SJCRH30 (cell line): ENCODE data around the gene RALGAPB. TPM values are rescaled to one million over a fixed set of nuclear protein-coding genes. Genes with fewer than 3 reads are reported as not detected.
"Not testable (repeated sequence)": the region's sequence is repeated elsewhere in the genome, so short reads cannot be mapped to it uniquely, and the experiment has no call there.

ENCODE experiments used
- DNase-seq, 2 experiments: peaks; one replicate each; pipeline ENCODE4 v3.0.0-alpha.2; 2015 to 2020
- H3K27ac ChIP-seq: fragments of 250-450 bp; sonication (Bioruptor Pico); 2 replicates; pipeline ENCODE4 v1.5.1; 2020; ENCODE audit warnings: mild to moderate bottlenecking, moderate library complexity
- H3K27me3 ChIP-seq: fragments of 250-450 bp; sonication (Bioruptor Pico); 2 replicates; pipeline ENCODE4 v1.5.1; 2020; ENCODE audit warnings: mild to moderate bottlenecking, moderate library complexity
- H3K36me3 ChIP-seq: fragments of 250-450 bp; sonication (Bioruptor Pico); 2 replicates; pipeline ENCODE4 v1.5.1; 2020; ENCODE audit warnings: mild to moderate bottlenecking, moderate library complexity
- H3K4me1 ChIP-seq: fragments of 250-450 bp; sonication (Bioruptor Pico); 2 replicates; pipeline ENCODE4 v1.5.1; 2020; ENCODE audit warnings: mild to moderate bottlenecking, moderate library complexity
- H3K4me3 ChIP-seq: fragments of 250-450 bp; sonication (Bioruptor Pico); 2 replicates; pipeline ENCODE4 v1.5.1; 2020; ENCODE audit warnings: mild to moderate bottlenecking, moderate library complexity
- H3K9me3 ChIP-seq: fragments of 250-450 bp; sonication (Bioruptor Pico); replicated peaks from 2 replicates; pipeline ENCODE4 v1.5.1; 2020; ENCODE audit warnings: mild to moderate bottlenecking, moderate library complexity
- total RNA-seq: library from RNA; depleted of rRNA; stranded (reverse); fragments of >200 nt; shearing (Covaris generic); gene quantifications from 2 replicates; pipeline ENCODE4 v1.2.3, GENCODE V29; 2014

Gene RALGAPB
- total RNA-seq, 1 experiment from 2014 or later, result 51.5 TPM

GRCh38 chr20:38497246-38497935 is 24.7 kb downstream of the RALGAPB start:
- no peak for DNase-seq
- no peaks in the 10 kb centered on the region for H3K9me3 ChIP-seq
- peaks cover 72% of the 10 kb centered on the region for H3K36me3 ChIP-seq
- no peaks in the 10 kb centered on the region for H3K27me3 ChIP-seq
- H3K4me3 ChIP-seq, result no peak overlapping the region
- no peaks in the 10 kb centered on the region for H3K4me1 ChIP-seq
- H3K27ac ChIP-seq, result no peak overlapping the region

DNA sequence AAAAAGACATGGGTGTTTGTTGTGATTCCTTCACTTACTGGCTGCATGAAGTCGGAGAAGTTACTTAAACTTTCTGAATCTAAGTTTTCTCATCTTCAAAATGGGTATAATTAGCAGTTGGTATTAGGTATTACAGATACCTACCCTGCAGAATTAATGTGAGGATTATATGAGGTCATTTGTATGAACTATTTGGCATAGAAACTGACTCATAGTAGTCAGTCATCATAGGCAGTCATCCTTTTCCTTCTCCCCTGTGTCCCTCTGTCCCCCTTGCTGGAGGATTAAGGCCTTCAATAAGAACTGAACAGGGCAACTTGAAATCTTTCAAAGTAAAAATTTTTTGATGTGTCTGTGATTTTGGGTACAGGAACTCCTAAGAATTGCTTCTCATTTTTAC is 26.3 kb downstream of the RALGAPB start:
- no peak overlapping the region for H3K27ac ChIP-seq
- no peaks in the 10 kb centered on the region for H3K27me3 ChIP-seq
- DNase-seq, result no peak
- no peak overlapping the region for H3K4me3 ChIP-seq
- H3K9me3 ChIP-seq, result no peaks in the 10 kb centered on the region
- H3K36me3 ChIP-seq, result peaks cover 67% of the 10 kb centered on the region
- no peaks in the 10 kb centered on the region for H3K4me1 ChIP-seq

DNA sequence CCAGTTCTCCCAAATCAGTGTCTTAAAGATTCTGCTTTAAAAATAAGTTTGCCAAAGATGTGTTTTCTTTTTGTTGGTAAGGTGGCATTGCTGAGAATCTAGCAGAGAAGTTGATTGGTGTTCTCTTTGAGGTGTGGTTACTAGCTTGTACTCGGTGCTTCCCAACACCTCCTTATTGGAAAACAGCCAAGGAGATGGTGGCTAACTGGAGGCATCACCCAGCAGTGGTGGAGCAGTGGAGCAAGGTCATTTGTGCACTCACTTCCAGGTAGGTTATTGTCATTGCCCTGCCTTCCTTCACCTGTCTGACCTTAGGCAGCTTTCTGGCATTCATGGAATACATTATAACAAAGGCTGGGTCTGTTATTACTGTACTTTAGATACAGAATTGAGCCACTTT is 26.7 kb downstream of the RALGAPB start:
- Histone ChIP-seq H3K9me3 (no peaks in the 10 kb centered on the region), H3K4me3 (no peak overlapping the region), H3K27ac (no peak overlapping the region), H3K36me3 (peaks cover 67% of the 10 kb centered on the region), H3K4me1 (no peaks in the 10 kb centered on the region), H3K27me3 (no peaks in the 10 kb centered on the region)
- DNase-seq, result no peak

DNA sequence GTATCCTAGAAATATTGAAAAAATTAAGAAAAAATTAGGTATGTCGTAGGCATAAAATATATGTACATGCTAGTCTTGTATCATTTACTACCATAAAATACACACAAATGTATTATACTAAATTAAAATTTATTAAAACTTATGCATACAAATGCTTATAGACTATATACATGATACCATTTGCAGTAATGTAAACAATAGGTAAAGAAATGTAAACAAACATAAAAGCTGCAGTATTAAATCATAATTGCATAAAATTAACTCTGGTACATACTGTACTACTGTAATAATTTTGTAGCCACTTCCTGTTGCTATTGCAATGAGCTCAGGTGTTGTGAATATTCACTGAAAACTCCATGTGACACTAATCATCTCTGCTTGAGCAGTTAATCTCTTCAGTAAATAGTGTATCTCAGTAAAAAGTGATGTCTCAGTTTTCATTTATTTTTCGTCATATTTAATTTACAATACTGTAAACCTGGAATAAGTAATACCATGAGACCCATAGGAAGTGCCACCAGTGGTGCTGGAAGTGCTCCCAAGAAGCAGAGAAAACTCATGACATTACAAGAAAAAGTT is 29.3 kb downstream of the RALGAPB start:
- no peak for DNase-seq
- no peaks in the 10 kb centered on the region for H3K4me1 ChIP-seq
- no peak overlapping the region for H3K27ac ChIP-seq
- H3K27me3 ChIP-seq, result no peaks in the 10 kb centered on the region
- H3K4me3 ChIP-seq, result no peak overlapping the region
- peaks cover 55% of the 10 kb centered on the region for H3K36me3 ChIP-seq
- no peaks in the 10 kb centered on the region for H3K9me3 ChIP-seq

GRCh38 chr20:38504368-38505090 is 31.9 kb downstream of the RALGAPB start:
- Histone ChIP-seq H3K27ac (no peak overlapping the region), H3K9me3 (no peaks in the 10 kb centered on the region), H3K4me3 (no peak overlapping the region), H3K27me3 (no peaks in the 10 kb centered on the region), H3K36me3 (peaks cover 55% of the 10 kb centered on the region), H3K4me1 (no peaks in the 10 kb centered on the region)
- no peak for DNase-seq

DNA sequence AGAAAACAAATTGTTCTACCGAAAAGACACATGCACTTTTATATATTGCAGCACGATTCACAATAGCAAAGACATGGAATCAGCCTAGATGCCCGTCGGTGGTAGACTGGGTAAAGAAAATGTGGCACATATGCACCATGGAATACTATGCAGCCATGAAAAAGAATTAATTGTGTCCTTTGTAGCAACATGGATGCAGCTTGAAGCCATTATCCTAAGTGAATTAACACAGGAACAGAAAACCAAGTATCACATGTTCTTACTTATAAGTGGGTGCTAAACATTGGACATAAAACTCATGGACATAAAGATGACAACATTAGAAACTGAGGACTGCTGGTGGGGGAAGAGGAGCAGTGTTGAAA is 32.4 kb downstream of the RALGAPB start:
- H3K27ac ChIP-seq, result no peak overlapping the region
- no peak overlapping the region for H3K4me3 ChIP-seq
- no peak for DNase-seq
- no peaks in the 10 kb centered on the region for H3K4me1 ChIP-seq
- H3K27me3 ChIP-seq, result no peaks in the 10 kb centered on the region
- H3K9me3 ChIP-seq, result no peaks in the 10 kb centered on the region
- H3K36me3 ChIP-seq, result peaks cover 54% of the 10 kb centered on the region

DNA sequence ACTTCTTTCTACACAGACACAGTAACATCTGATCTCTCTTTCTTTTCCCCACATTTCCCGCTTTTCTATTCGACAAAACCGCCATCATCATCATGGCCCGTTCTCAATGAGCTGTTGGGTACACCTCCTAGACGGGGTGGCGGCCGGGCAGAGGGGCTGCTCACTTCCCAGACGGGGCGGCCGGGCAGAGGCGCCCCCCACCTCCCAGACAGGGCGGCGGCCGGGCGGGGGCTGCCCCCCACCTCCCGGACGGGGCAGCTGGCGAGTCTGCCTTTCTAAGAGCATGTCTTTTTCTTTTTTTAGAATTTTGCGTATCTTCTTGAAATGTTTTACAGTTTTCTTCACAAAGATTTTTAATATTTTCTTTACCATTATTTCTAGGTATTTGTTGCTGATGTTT is 39.1 kb downstream of the RALGAPB start:
- H3K27me3 ChIP-seq, H3K9me3 ChIP-seq, H3K4me1 ChIP-seq, DNase-seq, H3K4me3 ChIP-seq, H3K27ac ChIP-seq: not testable (repeated sequence)
- H3K36me3 ChIP-seq, result peaks cover 45% of the 10 kb centered on the region

DNA sequence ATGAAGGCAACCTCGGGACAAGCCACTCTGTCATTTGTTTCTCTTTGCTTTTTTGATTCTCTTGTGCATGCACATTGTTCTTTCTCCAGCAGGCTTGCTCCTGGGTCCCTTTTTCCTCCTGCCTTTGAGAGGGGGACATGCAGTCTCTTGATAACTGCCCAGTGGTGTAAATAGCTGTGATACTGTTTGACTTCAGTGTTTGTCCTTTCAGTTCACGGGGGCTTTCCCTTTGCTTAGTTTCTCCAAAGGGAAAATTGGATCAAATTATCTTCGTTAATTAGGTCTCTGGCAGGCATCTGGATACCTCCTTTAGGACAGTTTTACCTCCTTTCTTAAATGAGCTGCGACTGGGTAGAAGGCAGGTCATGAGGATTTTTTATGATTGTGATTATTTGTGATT is 41.5 kb downstream of the RALGAPB start:
- Histone ChIP-seq H3K4me3 (no peak overlapping the region), H3K9me3 (no peaks in the 10 kb centered on the region), H3K27ac (no peak overlapping the region), H3K27me3 (no peaks in the 10 kb centered on the region), H3K36me3 (peaks cover 47% of the 10 kb centered on the region), H3K4me1 (no peaks in the 10 kb centered on the region)
- no peak for DNase-seq

DNA sequence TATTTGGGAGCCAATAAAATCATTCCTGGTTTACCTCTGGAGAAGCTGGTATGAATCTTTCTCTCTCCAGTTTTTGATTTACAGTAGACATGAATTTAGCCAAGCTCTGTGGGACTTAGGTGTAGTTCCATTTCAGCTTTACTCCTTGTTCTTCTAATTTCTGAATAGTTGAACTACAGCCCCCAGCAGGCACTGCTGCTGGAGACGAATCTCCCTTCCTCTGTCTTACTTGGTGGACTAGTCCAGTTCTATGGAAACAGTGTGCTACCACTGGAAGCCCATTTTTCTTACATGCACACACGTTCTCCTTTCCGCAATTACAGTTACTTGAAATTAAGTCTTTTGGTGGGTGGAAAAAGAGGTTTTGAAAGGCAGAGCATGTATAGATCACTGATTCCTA is 42.3 kb downstream of the RALGAPB start:
- H3K9me3 ChIP-seq, result no peaks in the 10 kb centered on the region
- no peaks in the 10 kb centered on the region for H3K27me3 ChIP-seq
- H3K4me1 ChIP-seq, result no peaks in the 10 kb centered on the region
- no peak for DNase-seq
- H3K36me3 ChIP-seq, result peaks cover 45% of the 10 kb centered on the region
- H3K27ac ChIP-seq, result no peak overlapping the region
- no peak overlapping the region for H3K4me3 ChIP-seq

DNA sequence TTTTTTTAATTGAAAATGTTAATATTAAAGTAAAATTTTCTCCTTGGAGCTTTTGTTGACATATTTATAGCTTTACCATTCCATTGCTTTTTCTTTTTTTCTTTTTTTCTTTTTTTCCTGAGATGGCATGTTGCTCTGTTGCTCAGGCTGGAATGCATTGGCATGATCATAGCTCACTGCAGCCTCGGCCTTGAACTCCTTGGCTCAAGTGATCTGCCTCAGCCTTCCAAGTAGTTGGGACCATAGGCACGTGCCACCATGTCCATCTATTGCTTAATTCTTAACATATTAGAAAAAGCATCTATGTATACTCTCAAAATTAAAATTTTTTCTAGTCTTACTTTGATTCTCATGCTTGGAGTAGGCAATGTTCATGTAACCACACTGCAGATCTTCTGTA is 43.0 kb downstream of the RALGAPB start:
- Histone ChIP-seq H3K4me1 (no peaks in the 10 kb centered on the region), H3K27me3 (no peaks in the 10 kb centered on the region), H3K9me3 (no peaks in the 10 kb centered on the region), H3K4me3 (no peak overlapping the region), H3K27ac (no peak overlapping the region), H3K36me3 (peaks cover 41% of the 10 kb centered on the region)
- DNase-seq, result no peak

GRCh38 chr20:38519426-38519825 is 46.8 kb downstream of the RALGAPB start:
- no peaks in the 10 kb centered on the region for H3K9me3 ChIP-seq
- DNase-seq, result no peak
- no peak overlapping the region for H3K27ac ChIP-seq
- no peaks in the 10 kb centered on the region for H3K4me1 ChIP-seq
- H3K27me3 ChIP-seq, result no peaks in the 10 kb centered on the region
- H3K4me3 ChIP-seq, result no peak overlapping the region
- peaks cover 47% of the 10 kb centered on the region for H3K36me3 ChIP-seq

DNA sequence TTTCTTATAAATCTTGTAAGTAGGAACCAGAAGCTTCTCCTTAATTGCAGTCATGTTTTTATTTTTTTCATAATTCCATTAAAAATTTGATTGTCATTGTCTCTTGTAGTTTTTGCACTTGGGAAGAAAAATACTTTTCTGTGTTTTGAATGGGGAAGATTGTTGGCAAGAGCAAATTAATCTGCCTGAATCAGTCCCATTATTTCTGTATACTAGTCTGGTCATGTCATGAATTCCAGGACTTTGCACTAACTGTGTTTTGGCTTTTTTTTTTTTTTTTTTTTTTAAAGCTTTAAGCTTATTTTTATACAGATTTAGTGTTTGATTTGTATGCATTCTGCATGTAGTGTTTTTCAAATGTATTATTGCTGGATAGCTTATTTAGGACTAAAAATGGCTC is 47.6 kb downstream of the RALGAPB start:
- H3K36me3 ChIP-seq, result peaks cover 54% of the 10 kb centered on the region
- H3K27ac ChIP-seq, result no peak overlapping the region
- no peaks in the 10 kb centered on the region for H3K27me3 ChIP-seq
- no peak overlapping the region for H3K4me3 ChIP-seq
- no peaks in the 10 kb centered on the region for H3K4me1 ChIP-seq
- no peak for DNase-seq
- H3K9me3 ChIP-seq, result no peaks in the 10 kb centered on the region

GRCh38 chr20:38523697-38524096 is 51.1 kb downstream of the RALGAPB start:
- H3K4me3 ChIP-seq, result no peak overlapping the region
- H3K4me1 ChIP-seq, result no peaks in the 10 kb centered on the region
- peaks cover 62% of the 10 kb centered on the region for H3K36me3 ChIP-seq
- no peaks in the 10 kb centered on the region for H3K9me3 ChIP-seq
- no peak for DNase-seq
- no peaks in the 10 kb centered on the region for H3K27me3 ChIP-seq
- no peak overlapping the region for H3K27ac ChIP-seq

GRCh38 chr20:38528167-38528566 is 55.5 kb downstream of the RALGAPB start:
- Histone ChIP-seq H3K27ac (no peak overlapping the region), H3K4me3 (no peak overlapping the region), H3K36me3 (peaks cover 70% of the 10 kb centered on the region), H3K27me3 (no peaks in the 10 kb centered on the region), H3K9me3 (no peaks in the 10 kb centered on the region), H3K4me1 (no peaks in the 10 kb centered on the region)
- no peak for DNase-seq

DNA sequence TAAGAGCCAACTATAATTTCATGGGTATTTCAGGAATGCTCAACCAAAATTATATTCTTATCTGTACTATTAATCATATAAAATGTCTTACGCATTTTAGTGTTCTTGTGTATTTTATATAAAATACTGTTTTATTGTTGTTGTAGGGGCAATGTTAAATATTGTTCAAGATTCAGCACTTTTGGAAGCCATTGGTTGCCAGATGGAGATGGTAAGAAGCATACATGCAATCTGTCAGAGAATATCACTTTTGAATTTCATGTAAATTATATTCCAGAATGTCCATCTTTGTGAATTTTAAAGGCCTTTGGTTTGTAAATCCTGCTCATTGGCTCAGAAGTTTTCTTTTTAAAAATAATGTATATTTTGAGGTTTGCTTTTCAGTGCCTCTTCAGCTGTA is 58.4 kb downstream of the RALGAPB start:
- H3K4me1 ChIP-seq, result no peaks in the 10 kb centered on the region
- H3K4me3 ChIP-seq, result no peak overlapping the region
- no peak overlapping the region for H3K27ac ChIP-seq
- H3K36me3 ChIP-seq, result peaks cover 69% of the 10 kb centered on the region
- no peak for DNase-seq
- no peaks in the 10 kb centered on the region for H3K9me3 ChIP-seq
- H3K27me3 ChIP-seq, result no peaks in the 10 kb centered on the region

- Histone ChIP-seq H3K27ac (no peak overlapping the region), H3K27me3 (no peaks in the 10 kb centered on the region), H3K4me3 (no peak overlapping the region), H3K36me3 (peaks cover 78% of the 10 kb centered on the region), H3K9me3 (no peaks in the 10 kb centered on the region), H3K4me1 (no peaks in the 10 kb centered on the region)
- DNase-seq, result no peak
Observed at GRCh38 chr20:38534756-38535155, 62.1 kb downstream of the RALGAPB start.
